ENCODE data around the gene TBX19.
A peak's percentile ranks its signal among the peaks of the same experiment; 100 is the strongest.

TBX19 gene

GRCh38 chr1:168321945-168322344, 41.3 kb downstream of the TBX19 start:
- no peaks in the 10 kb centered on the region for H3K9me3 Mint-ChIP-seq (ENCODE audit: low read depth)
- H3K27me3 Mint-ChIP-seq, result no peaks in the 10 kb centered on the region
- H3K27ac Mint-ChIP-seq, result no peak overlapping the region
- peaks cover 19% of the 10 kb centered on the region for H3K36me3 Mint-ChIP-seq
- H3K4me1 Mint-ChIP-seq (ENCODE audit: low read depth), result no peaks in the 10 kb centered on the region
- no peak overlapping the region for H3K4me3 Mint-ChIP-seq

DNA sequence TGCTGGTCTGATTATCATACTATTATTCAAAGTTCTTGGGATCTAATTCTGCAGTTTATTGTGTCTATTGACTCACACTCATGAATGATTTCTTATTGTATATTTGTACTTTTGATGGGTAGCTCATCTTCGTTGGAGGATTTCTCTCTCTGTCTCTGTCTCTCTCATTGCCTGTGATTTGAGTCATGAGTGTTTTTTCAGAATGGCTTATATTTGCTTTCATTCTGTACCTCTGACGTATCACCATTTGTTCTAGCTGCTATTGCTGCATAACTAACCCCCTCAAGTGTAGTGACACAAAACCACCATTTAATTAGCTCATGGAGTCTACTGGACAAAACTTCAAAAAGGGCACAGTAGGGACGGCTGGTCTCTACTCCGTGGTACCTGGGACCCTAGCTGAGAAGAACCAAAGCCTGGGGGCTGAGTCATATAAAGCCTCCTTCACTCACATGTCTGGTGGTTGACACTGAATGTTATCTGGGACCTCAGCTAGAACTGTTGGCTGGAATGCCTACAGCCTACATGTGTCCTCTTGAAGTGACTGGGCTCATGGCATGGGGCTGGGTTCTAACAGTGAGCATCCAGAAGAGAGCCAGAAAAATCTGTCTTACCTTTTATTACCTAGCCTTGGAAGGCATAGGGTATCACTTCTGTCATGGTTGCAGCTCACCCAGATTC, 44.2 kb downstream of the TBX19 start:
- Mint-ChIP-seq H3K36me3 (peaks cover 14% of the 10 kb centered on the region), H3K27ac (no peak overlapping the region), H3K4me3 (no peak overlapping the region), H3K9me3 (ENCODE audit: low read depth) (no peaks in the 10 kb centered on the region), H3K4me1 (ENCODE audit: low read depth) (no peaks in the 10 kb centered on the region), H3K27me3 (no peaks in the 10 kb centered on the region)

GRCh38 chr1:168328731-168329364, 48.2 kb downstream of the TBX19 start:
- H3K4me1 Mint-ChIP-seq (ENCODE audit: low read depth), result no peaks in the 10 kb centered on the region
- no peak overlapping the region for H3K27ac Mint-ChIP-seq
- no peaks in the 10 kb centered on the region for H3K27me3 Mint-ChIP-seq
- peaks cover 14% of the 10 kb centered on the region for H3K36me3 Mint-ChIP-seq
- no peak overlapping the region for H3K4me3 Mint-ChIP-seq
- no peaks in the 10 kb centered on the region for H3K9me3 Mint-ChIP-seq (ENCODE audit: low read depth)

DNA sequence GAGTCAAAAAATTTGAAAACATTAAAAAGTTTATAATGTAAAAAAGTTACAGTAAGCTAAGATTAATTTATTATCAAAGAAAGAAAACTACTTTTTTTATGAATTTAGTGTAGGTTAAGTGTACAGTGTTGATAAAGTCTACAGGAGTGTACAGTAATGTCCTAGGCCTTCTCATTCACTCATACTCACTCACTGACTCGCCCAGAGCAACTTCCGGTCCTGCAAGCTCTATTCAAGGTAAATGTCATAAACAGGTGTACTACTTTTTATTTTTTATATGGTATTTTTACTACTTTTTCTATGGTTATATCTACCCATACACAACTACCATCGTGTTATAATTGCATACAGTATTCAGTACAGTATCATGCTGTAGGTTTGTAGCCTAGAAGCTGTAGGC, 49.6 kb downstream of the TBX19 start:
- peaks cover 7% of the 10 kb centered on the region for H3K36me3 Mint-ChIP-seq
- H3K9me3 Mint-ChIP-seq (ENCODE audit: low read depth), result no peaks in the 10 kb centered on the region
- H3K4me3 Mint-ChIP-seq, result no peak overlapping the region
- H3K27me3 Mint-ChIP-seq, result no peaks in the 10 kb centered on the region
- no peaks in the 10 kb centered on the region for H3K4me1 Mint-ChIP-seq (ENCODE audit: low read depth)
- H3K27ac Mint-ChIP-seq, result no peak overlapping the region

DNA sequence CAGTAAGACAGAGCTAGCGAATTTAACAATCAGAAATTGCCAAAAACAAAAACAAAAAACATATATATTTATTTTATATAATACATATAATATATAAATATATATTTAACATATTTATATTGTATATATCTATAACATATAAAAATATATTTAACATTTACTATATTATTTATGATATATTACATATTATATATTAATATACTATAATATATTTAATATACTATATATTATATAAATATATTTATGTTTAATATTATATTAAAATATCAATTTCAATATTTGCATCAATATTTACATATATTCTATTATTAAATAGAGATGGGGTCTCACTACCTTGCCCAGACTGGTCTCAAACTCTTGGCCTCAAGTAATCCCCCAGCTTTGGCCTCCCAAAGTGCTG, 50.9 kb downstream of the TBX19 start:
- Mint-ChIP-seq H3K4me3 (no peak overlapping the region), H3K9me3 (ENCODE audit: low read depth) (no peaks in the 10 kb centered on the region), H3K4me1 (ENCODE audit: low read depth) (no peaks in the 10 kb centered on the region), H3K27me3 (no peaks in the 10 kb centered on the region), H3K36me3 (peaks cover 5% of the 10 kb centered on the region), H3K27ac (no peak overlapping the region)

DNA sequence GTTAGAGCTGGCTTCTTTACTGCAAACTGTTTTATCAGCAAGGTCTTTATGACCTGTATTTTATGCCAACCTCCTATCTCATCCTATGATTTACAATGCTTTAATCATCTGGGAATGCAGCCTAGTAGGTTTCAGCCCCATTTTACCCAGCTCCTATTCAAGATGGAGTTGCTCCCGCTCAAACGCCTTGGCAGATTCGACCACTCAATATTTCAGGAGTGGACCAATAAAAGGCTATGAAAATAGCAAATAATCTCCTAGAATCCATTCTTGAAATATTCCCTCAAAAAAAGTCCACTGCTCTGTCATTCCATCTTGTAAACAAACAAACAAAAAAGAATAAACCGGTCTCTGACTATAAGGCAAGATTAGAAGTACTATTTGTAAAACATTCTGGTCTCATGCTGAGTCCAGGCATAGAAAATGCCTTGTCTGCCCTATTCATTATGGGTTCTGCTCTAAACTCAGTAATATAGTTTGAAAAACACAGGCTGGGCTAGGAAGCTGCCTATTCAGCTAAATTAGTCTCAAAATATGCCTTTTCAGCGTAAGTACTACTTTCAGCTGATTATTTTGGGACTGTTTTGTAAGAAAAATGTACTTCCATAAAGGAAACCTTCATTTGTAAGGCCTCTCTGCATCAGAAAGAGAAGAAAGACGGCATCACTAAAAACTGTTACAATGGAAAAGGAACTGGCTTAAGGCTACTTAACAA, 53.0 kb downstream of the TBX19 start:
- no peaks in the 10 kb centered on the region for H3K4me1 Mint-ChIP-seq (ENCODE audit: low read depth)
- H3K27ac Mint-ChIP-seq, result no peak overlapping the region
- H3K27me3 Mint-ChIP-seq, result no peaks in the 10 kb centered on the region
- H3K36me3 Mint-ChIP-seq, result peaks cover 5% of the 10 kb centered on the region
- no peak overlapping the region for H3K4me3 Mint-ChIP-seq
- H3K9me3 Mint-ChIP-seq (ENCODE audit: low read depth), result no peaks in the 10 kb centered on the region

- Mint-ChIP-seq H3K9me3 (ENCODE audit: low read depth) (no peaks in the 10 kb centered on the region), H3K27ac (no peak overlapping the region), H3K4me1 (ENCODE audit: low read depth) (no peaks in the 10 kb centered on the region), H3K27me3 (no peaks in the 10 kb centered on the region), H3K36me3 (peaks cover 5% of the 10 kb centered on the region), H3K4me3 (no peak overlapping the region)
These were observed 54.8 kb downstream of the TBX19 start for GRCh38 chr1:168335500-168335899.

- Mint-ChIP-seq H3K36me3 (no peaks in the 10 kb centered on the region), H3K27ac (no peak overlapping the region), H3K27me3 (no peaks in the 10 kb centered on the region), H3K9me3 (ENCODE audit: low read depth) (no peaks in the 10 kb centered on the region), H3K4me1 (ENCODE audit: low read depth) (peaks cover 13% of the 10 kb centered on the region), H3K4me3 (no peak overlapping the region)
These were observed 58.2 kb downstream of the TBX19 start for GRCh38 chr1:168338589-168339503.

GRCh38 chr1:168340781-168341482, 60.3 kb downstream of the TBX19 start:
- Mint-ChIP-seq H3K4me1 (ENCODE audit: low read depth) (peaks cover 16% of the 10 kb centered on the region), H3K27ac (no peak overlapping the region), H3K36me3 (no peaks in the 10 kb centered on the region), H3K4me3 (no peak overlapping the region), H3K9me3 (ENCODE audit: low read depth) (no peaks in the 10 kb centered on the region), H3K27me3 (no peaks in the 10 kb centered on the region)

DNA sequence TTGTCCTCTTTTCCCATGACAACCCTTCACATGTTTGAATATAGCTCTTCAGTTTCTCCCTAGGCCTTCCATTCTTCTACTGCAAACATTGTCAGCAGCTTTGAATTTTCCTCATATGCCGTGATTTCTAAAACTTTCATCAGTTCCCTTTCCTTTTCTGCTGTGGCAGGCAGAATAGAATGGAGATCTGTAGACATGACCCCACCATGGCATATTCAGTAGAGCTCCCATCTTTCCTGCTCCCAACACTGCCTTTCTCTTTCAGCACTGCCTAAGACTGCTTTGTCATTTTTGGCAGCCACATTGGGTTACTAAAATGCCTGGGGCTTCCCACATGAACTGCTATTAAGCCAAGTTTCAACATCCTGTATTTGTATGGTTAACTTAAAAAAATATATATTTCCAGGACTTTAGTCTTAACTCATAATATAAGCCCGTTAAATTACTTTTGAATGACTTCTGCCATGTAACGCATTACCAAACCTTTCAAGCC, 60.9 kb downstream of the TBX19 start:
- Mint-ChIP-seq H3K4me3 (no peak overlapping the region), H3K27me3 (no peaks in the 10 kb centered on the region), H3K27ac (no peak overlapping the region), H3K36me3 (no peaks in the 10 kb centered on the region), H3K4me1 (ENCODE audit: low read depth) (peaks cover 16% of the 10 kb centered on the region), H3K9me3 (ENCODE audit: low read depth) (no peaks in the 10 kb centered on the region)

DNA sequence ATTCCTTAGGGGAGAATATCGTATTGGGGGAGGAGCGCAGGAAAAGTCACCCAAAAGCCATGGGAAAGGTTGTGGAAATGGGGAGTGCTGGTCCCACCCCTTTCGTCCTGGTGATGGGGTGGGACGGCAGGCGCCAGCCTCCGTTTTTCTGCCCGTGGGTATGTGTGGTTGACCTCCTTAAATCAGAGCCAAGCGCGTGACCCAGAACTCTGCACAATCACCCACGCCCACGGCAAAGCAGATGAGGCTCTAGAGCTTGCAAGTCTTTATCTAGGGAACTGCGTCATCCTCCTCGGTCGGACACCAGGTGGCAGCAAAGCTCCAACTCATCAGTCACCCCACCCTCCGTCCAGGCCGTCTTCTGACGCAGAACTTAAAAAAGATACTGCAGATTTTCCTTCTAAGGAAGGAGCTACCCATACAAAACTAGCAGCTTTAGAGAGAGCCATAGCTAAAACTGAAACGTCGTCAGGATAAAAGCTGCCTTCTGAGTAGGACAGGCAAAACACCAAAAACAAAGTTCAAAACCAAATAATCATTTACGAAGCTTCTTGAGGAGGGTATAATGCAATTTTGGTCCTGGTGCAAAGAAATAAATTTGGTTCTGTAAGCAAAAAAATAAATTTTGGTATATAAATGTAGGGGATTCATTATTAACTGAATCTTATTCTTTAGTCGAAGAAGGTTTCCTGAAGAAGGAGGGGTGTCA, 62.0 kb downstream of the TBX19 start:
- H3K4me1 Mint-ChIP-seq (ENCODE audit: low read depth), result peaks cover 19% of the 10 kb centered on the region
- H3K9me3 Mint-ChIP-seq (ENCODE audit: low read depth), result no peaks in the 10 kb centered on the region
- H3K27ac Mint-ChIP-seq, result peak overlapping the region; percentile 76
- no peaks in the 10 kb centered on the region for H3K27me3 Mint-ChIP-seq
- peak overlapping the region; percentile 20 for H3K4me3 Mint-ChIP-seq
- H3K36me3 Mint-ChIP-seq, result no peaks in the 10 kb centered on the region

GRCh38 chr1:168343566-168343965, 62.9 kb downstream of the TBX19 start:
- Mint-ChIP-seq H3K27me3 (no peaks in the 10 kb centered on the region), H3K4me1 (ENCODE audit: low read depth) (peaks cover 27% of the 10 kb centered on the region), H3K36me3 (no peaks in the 10 kb centered on the region), H3K4me3 (no peak overlapping the region), H3K9me3 (ENCODE audit: low read depth) (no peaks in the 10 kb centered on the region), H3K27ac (peak overlapping the region; percentile 23)

DNA sequence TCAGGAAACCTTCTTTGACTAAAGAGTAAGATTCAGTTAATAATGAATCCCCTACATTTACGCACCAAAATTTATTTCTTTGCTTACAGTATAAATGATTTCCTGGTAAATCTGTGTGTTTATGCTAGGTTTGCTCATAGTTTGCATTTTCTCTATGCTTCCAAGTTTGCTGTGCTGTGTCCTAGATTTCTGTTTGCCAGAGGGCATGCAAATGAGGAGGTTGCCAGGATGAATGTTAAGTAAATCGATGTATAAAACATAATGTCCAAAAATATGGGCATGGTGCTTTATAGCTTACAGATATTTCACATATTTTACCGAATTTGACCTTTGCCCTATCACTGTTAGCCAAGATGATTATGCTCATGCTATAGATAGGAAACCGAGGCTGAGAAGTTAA, 63.8 kb downstream of the TBX19 start:
- peaks cover 27% of the 10 kb centered on the region for H3K4me1 Mint-ChIP-seq (ENCODE audit: low read depth)

DNA sequence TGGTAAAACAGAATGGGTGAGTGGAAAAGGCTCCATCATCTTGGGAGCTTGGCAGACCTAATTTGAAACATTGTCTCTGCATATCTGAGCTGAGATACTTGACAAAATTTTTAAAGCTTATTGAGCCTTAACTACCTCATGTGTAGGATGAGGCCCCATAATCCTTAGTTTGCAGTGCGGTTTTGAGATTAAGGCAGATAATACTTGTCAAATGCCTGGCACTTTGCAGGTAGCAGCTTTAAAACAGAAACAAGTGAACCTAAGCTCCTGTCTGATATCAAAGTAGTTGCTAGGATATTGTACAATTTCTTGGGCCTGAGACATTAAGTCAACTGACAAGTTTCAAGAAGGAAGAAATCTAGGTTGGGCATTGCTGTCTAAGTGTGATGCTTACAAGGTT, 65.3 kb downstream of the TBX19 start:
- no peaks in the 10 kb centered on the region for H3K9me3 Mint-ChIP-seq (ENCODE audit: low read depth)
- no peak overlapping the region for H3K4me3 Mint-ChIP-seq
- H3K4me1 Mint-ChIP-seq (ENCODE audit: low read depth), result peaks cover 27% of the 10 kb centered on the region
- no peak overlapping the region for H3K27ac Mint-ChIP-seq
- no peaks in the 10 kb centered on the region for H3K36me3 Mint-ChIP-seq
- no peaks in the 10 kb centered on the region for H3K27me3 Mint-ChIP-seq

More for the DNA sequence above, 63.8 kb downstream of the TBX19 start:
- H3K27ac Mint-ChIP-seq, result no peak overlapping the region
- H3K36me3 Mint-ChIP-seq, result no peaks in the 10 kb centered on the region
- no peaks in the 10 kb centered on the region for H3K9me3 Mint-ChIP-seq (ENCODE audit: low read depth)
- H3K4me3 Mint-ChIP-seq, result no peak overlapping the region
- H3K27me3 Mint-ChIP-seq, result no peaks in the 10 kb centered on the region
